ENCODE data around the gene MRPS12. TPM values are rescaled to one million over a fixed set of nuclear protein-coding genes. Genes with fewer than 3 reads are reported as not detected.
A peak's percentile ranks its signal among the peaks of the same experiment; 100 is the strongest.
"Not testable (repeated sequence)": the region's sequence is repeated elsewhere in the genome, so short reads cannot be mapped to it uniquely, and the experiment has no call there.

Gene MRPS12
- total RNA-seq, 1 donor from 2014 or later = 67.9 TPM

- intact Hi-C loops (cut with DNase I) = no loop called here
- DNase-seq (ENCODE audit: missing footprints) (no peak), ATAC-seq (no peak)
Measured at GRCh38 chr19:38956264-38956663, 25.5 kb downstream of the MRPS12 start.

DNA sequence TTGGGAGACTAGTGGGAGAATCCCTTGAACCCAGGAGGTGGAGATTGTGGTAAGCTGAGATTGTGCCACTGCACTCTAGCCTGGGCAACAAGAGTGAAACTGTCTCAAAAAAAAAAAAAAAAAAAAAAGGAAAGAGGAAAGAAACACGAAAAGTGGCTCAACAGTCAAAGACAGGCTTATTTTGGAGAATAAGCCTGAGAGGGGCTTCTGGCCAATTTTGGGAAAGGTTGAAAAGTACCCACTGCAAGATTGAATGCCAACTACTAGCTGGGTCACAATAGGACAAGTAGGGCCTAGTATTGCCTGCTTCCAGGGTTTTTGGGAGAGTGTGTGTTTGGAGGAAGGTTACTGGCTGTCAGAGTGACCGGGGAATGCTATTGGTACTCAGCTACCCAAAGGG lies 27.6 kb downstream of the MRPS12 start:
- no peak for ATAC-seq
- intact Hi-C loops (cut with DNase I) = no loop called here
- no peak for DNase-seq (ENCODE audit: missing footprints)

DNA sequence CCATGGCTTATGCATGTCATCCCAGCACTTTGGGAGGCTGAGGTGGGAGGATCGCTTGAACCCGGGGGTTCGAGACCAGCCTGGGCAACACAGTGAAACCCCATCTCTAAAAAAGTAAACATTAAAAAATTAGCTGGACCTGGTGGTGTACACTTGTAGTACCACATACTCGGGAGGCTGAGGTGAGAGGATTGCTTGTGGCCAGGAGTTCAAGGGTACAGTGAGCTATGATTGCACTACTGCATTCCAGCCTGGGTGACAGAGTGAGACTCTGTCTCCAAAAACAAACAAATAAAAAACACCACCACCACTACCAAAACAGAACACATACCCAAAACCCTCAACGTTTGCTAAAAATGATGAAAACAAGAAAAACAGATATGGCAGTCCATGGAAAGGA lies 28.9 kb downstream of the MRPS12 start:
- no peak for ATAC-seq
- intact Hi-C loops (cut with DNase I) = loop anchor here (10.0 kb wide), 1 partner anchor 365 kb away; the partner anchor contains the start of gene LRFN1
- no peak for DNase-seq (ENCODE audit: missing footprints)

- DNase-seq (ENCODE audit: missing footprints) = no peak
- intact Hi-C loops (cut with DNase I) = loop anchor here (10.0 kb wide), 1 partner anchor 360 kb away; the partner anchor contains the start of gene LRFN1
- no peak for ATAC-seq
Measured at GRCh38 chr19:38964738-38965137, 34.0 kb downstream of the MRPS12 start.

DNA sequence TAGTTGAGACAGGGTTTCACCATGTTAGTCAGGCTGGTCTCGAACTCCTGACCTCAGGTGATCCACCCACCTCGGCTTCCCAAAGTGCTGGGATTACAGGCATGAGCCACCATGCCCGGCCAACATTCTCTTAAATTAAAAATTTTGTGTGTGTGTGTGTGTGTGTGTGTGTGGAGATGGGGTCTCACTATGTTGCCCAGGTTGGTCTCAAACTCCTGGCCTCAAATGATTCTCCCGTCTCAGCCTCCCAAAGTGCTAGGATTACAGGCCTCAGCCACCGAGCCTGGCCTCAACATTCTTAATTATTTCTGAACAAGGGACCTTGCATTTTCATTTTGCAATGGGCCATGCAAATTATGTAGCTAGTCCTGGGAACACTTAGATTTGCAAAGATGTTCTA lies 35.4 kb downstream of the MRPS12 start:
- not testable (repeated sequence) for ATAC-seq; DNase-seq (ENCODE audit: missing footprints)
- intact Hi-C loops (cut with DNase I) = loop anchor here (10.0 kb wide), 1 partner anchor 359 kb away; the partner anchor contains the start of gene LRFN1

DNA sequence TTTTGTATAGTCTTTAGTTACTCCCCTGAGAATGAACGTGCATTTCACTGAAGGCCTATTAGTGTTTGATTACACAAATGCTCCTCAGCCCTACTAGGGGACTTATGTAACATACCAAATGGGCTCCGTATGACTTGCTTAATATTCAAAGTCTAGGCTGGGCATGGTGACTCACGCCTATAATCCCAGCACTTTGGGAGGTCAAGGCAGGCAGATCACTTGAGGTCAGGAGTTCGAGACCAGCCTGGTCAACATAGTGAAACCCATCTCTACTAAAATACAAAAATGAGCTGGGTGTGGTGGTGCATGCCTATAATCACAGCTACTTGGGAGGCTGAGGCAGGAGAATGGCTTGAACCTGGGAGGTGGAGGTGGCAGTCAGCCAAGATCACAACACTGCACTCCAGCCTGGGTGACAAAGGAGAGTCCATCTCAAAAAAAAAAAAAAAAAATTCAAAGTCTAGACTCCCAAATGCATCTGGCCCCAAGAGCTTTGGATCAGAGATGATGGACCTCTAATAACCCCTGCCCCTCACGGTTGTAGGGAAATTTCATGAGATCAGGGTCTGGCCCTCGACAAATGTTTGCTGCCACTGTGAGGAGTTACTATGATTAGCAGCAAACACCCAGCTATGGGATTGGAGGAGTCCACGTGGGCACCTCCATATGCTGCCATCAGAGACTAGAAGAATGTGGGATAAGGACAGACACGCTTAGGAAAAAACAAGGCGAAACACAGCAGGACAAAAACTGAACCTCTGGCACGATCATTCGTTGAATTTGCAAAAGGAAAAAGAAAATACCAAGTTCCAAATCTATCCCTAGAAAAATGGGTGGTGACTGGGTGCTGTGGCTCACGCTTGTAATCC lies 40.2 kb downstream of the MRPS12 start:
- ATAC-seq (no peak), DNase-seq (ENCODE audit: missing footprints) (no peak)
- intact Hi-C loops (cut with DNase I) = no loop called here

DNA sequence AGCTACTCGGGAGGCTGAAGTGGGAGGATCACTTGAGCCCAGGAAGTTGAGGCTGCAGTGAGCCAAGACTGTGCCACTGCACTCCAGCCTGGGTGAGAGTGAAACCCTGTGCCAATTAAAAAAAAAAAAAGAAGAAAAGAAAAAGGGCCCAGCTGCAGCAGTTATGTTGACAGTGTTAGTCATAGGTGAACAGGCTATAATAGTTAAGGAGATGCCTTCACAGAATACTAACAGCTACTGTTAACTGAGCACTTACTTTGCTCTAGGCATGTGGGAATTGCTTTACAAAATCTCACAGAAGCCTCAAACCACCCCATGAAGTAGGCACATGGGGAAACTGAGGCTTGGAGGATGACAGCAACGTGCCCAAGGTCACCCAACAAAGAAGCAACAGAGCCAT lies 40.9 kb downstream of the MRPS12 start:
- intact Hi-C loops (cut with DNase I) = no loop called here
- DNase-seq (ENCODE audit: missing footprints) = no peak
- ATAC-seq = no peak

DNA sequence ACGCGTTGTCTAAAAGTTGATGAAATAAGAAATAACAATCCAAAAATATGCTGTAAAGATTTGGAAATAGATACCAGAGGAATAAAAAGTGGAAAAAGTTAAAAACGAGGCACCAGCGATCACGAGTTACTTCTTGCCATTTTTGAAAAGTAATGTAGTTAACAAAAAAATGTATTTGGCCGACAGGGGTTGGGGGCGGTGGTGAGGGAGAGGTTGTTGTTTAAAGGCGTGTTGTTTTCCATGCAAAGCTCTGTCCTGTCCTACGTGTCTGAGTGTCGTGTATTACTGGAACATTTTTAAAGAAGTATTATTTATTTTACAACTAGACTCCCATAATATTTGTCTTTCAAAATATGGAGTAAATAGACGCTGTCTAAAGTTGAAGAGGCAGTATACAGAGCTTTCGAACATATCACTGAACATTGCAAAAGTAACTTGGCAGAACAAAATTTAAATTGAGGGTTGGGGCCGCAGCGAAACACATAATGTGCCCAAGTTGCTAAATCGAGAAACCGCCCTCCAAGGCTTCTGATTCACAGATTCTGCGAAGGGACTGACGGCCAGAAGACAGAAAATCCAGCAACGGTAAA lies 44.0 kb downstream of the MRPS12 start:
- ATAC-seq = no peak
- intact Hi-C loops (cut with DNase I) = no loop called here
- no peak for DNase-seq (ENCODE audit: missing footprints)

- peak; percentile 88 for ATAC-seq
- peak; percentile 71 for DNase-seq (ENCODE audit: missing footprints)
- intact Hi-C loops (cut with DNase I) = no loop called here
Measured at GRCh38 chr19:38975214-38975860, 44.6 kb downstream of the MRPS12 start, which contains the start of gene FBXO17. FBXO17 (minus strand) TSS chr19:38975742; CDS start chr19:38950319, 25,423 bp downstream.

- intact Hi-C loops (cut with DNase I) = no loop called here
- ATAC-seq = peak; percentile 53
- DNase-seq (ENCODE audit: missing footprints) = no peak
Measured at GRCh38 chr19:38975861-38976271, 45.1 kb downstream of the MRPS12 start.

DNA sequence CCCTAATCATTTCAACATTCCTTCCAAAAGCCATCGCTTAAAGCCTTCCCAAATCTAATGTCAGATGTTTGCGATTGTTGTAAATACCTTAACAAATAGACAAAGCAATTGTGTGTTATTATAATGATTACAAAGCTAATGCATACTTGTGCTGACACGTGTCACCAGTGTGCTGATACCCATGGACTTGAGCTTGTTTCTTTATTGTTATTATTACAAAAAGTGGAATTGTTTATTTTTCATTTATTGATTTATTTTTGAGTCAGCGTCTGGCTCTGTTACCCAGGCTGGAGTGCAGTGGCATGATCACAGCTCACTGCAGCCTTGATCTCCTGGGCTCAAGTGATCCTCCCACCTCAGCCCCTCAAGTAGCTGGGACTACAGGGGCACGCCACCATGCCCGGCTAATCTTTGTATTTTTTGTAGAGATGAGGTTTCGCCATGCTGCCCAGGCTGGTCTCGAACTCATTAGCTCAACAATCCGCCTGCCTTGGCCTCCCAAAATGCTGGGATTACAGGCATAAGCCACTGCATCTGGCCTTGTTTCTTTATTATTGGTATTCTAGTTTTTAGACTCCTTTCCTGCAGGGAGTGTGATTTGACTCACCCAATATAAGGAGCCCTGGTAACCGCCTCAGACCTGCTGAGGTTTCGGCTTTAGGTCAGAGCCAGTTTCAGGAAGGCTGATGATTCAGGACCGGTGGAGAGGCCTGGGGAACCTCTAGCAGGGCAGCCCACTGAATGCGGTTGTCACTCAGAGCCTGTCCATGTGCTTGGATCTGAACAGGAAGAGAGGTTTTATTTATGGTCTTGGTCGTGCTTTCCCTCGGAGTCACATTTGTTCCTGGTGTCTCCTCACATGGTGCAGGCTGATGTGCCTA lies 46.9 kb downstream of the MRPS12 start:
- DNase-seq (ENCODE audit: missing footprints) (no peak), ATAC-seq (no peak)
- intact Hi-C loops (cut with DNase I) = no loop called here

DNA sequence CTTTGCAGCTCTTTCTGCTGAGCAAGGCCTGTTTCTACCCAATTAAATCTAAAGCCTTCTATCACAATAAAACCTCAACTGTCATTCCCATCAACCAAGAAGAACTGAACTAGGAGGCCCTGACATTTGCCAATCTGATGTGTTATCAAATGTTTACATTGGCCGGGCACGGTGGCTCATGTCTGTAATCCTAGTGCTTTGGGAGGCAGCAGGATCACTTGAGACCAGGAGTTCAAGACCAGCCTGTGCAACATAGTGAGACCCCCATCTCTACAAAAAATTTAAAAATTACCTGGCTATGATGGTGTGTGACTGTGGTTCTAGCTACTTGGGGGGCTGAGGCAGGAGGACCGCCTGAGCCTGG lies 47.6 kb downstream of the MRPS12 start:
- DNase-seq (ENCODE audit: missing footprints) = no peak
- ATAC-seq = no peak
- intact Hi-C loops (cut with DNase I) = no loop called here

GRCh38 chr19:38979812-38980211 lies 49.1 kb downstream of the MRPS12 start:
- DNase-seq (ENCODE audit: missing footprints) (no peak), ATAC-seq (no peak)
- intact Hi-C loops (cut with DNase I) = no loop called here

GRCh38 chr19:38980583-38981374 lies 50.0 kb downstream of the MRPS12 start:
- ATAC-seq = no peak
- no peak for DNase-seq (ENCODE audit: missing footprints)
- intact Hi-C loops (cut with DNase I) = no loop called here
